Panc1 (cell line): ENCODE results near the gene TMEM97. TPM values are rescaled to one million over a fixed set of nuclear protein-coding genes. Genes with fewer than 3 reads are reported as not detected.

ENCODE experiments used
- ATAC-seq: fragments of 200-7000 bp; cut with Tn5 transposase; 2 replicates; pipeline ENCODE4 v1.9.1; 2020; ENCODE audit warnings: mild to moderate bottlenecking, moderate library complexity
- BruUV-seq: library from RNA; stranded (reverse); fragments of 400-500 nt; replicated peaks from 2 replicates; lab custom pipeline; 2021; lab: Mats Ljungman, UMichigan
- CTCF ChIA-PET: fragments of 300-600 bp; sonication (Branson Sonifier 250); formaldehyde crosslinking; loops from one replicate; lab custom pipeline; 2022; ENCODE audit warnings: antibody characterized with exemption; lab: Charles Lee
- POLR2A ChIA-PET: fragments of 300-600 bp; sonication (Branson Sonifier 250); formaldehyde crosslinking; loops from one replicate; lab custom pipeline; 2022; ENCODE audit warnings: antibody characterized with exemption; lab: Charles Lee
- DNase-seq: peaks from one replicate; pipeline ENCODE4 v3.0.0-alpha.2; 2010; ENCODE audit warnings: low read depth, low spot score
- H3K27ac ChIP-seq: 2 replicates; pipeline ENCODE4 v1.5.1; 2011; ENCODE audit warnings: mild to moderate bottlenecking, low read length, inconsistent platforms
- H3K27me3 ChIP-seq: fragments of 200-500 bp; sonication (Bioruptor generic); 2 replicates; pipeline ENCODE4 v1.6.0; 2014; ENCODE audit warnings: low read length, inconsistent platforms; ENCODE audit not compliant: control insufficient read depth, insufficient read depth
- H3K36me3 ChIP-seq: fragments of 200-500 bp; sonication (Bioruptor generic); 2 replicates; pipeline ENCODE4 v1.5.1; 2014; ENCODE audit warnings: inconsistent platforms, mild to moderate bottlenecking, low read length, moderate library complexity; ENCODE audit not compliant: control insufficient read depth, insufficient read depth
- H3K4me1 ChIP-seq: 2 replicates; pipeline ENCODE4 v1.5.1; 2011; ENCODE audit warnings: inconsistent platforms, mild to moderate bottlenecking, low read length, moderate library complexity; ENCODE audit not compliant: control insufficient read depth, insufficient read depth
- H3K4me3 ChIP-seq, 2 experiments: 2 replicates each; pipeline ENCODE4 v1.5.1; 2011 to 2012; ENCODE audit warnings: low read depth in 2 of 2, low read length in 2 of 2, mild to moderate bottlenecking in 2 of 2, inconsistent platforms in 1 of 2, moderate library complexity in 1 of 2
- H3K9me3 ChIP-seq: fragments of 200-500 bp; sonication (Bioruptor generic); 2 replicates; pipeline ENCODE4 v1.5.1; 2014; ENCODE audit warnings: low read depth, mild to moderate bottlenecking, inconsistent platforms, low read length, moderate library complexity; ENCODE audit not compliant: control insufficient read depth, insufficient read depth
- POLR2AphosphoS5 ChIP-seq: IDR thresholded peaks from 2 replicates; pipeline ENCODE4 v1.6.1; 2012; ENCODE audit warnings: mild to moderate bottlenecking, low read depth, low read length, moderate library complexity
- SIN3A ChIP-seq: IDR thresholded peaks from 2 replicates; pipeline ENCODE4 v1.6.1; 2012; ENCODE audit warnings: low read depth, mild to moderate bottlenecking, low read length, moderate library complexity, borderline replicate concordance; ENCODE audit not compliant: insufficient read depth
- TCF7L2 ChIP-seq: IDR thresholded peaks from 2 replicates; pipeline ENCODE4 v1.6.1; 2011; ENCODE audit warnings: mild to moderate bottlenecking, low read depth, low read length, inconsistent platforms
- in situ Hi-C: cut with HindIII; loops from 2 replicates; pipeline ENCODE4 v1.10.0; 2016; ENCODE audit warnings: low sequenced_read_pairs, low pct_unique_long_range_greater_than_20kb
- intact Hi-C: fragments of 100-400 bp; cut with micrococcal nuclease; formaldehyde crosslinking; loops from one replicate; pipeline ENCODE4 v1.10.0; 2022; ENCODE audit not compliant: unreplicated experiment
- total RNA-seq: library from RNA; stranded (reverse); gene quantifications from one replicate; pipeline ENCODE4 v1.2.1, GENCODE V29; 2021; ENCODE audit not compliant: unreplicated experiment
- TF ChIP-seq, protein P1 (sequence below): fragments of 450-650 bp; IDR thresholded peaks from 2 replicates; pipeline ENCODE4 v1.5.1; 2017; ENCODE audit warnings: mild to moderate bottlenecking
- TF ChIP-seq, protein P2 (sequence below), 2 experiments: IDR thresholded peaks; 2 replicates each; pipeline ENCODE4 v1.6.1; 2011 to 2012; ENCODE audit warnings: low read depth in 2 of 2, control low read depth in 1 of 2, low read length in 1 of 2, mild to moderate bottlenecking in 1 of 2, moderate library complexity in 1 of 2; ENCODE audit not compliant: insufficient read depth in 1 of 2

TMEM97 gene
- total RNA-seq, 1 experiment from 2014 or later = 78.7 TPM

DNA sequence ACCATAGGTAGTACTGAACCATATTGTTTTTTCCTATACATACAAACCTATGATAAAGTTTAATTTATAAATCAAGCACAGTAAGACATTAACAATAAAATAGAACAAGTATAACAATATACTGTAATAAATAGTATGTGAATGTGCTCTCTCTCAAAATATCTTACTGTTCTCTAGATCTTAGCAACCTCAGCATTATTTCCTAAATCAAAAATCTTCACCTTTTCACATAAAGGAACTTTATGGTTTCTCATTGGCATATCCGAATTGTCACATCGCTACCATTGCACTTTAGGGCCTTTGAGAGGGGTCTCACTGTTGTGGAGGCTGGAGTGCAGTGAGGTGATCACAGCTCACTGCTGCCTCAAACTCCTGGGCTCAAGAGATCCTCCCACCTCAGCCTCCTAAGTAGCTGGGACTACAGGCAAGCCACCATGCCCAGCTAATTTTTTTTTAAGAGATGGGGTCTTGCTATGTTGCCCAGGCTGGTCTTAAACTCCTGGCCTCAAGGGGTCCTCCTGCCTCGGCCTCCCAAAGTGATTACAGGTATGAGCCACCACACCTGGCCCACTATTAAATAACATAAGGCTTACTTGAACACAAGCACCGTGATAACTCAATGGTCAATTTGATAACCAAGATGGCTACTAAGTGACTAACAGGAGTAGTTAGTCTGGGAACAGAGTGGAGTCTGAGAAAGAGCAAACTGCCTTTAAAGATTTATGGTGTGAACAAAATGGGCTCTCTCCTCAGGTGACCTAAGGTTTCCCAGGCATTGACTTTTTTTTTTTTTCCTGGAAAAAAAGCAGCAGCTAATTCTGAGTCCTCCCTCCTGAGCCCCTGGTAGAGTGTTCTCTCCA, 2.9 kb upstream of the TMEM97 start:
- ChIA-PET POLR2A (no interaction called here), CTCF (no interaction called here)
- peaks cover 18% of the 10 kb centered on the region for H3K4me1 ChIP-seq
- intact Hi-C loops = no loop called here
- in situ Hi-C loops = no loop called here
- no peaks in the 10 kb centered on the region for H3K27me3 ChIP-seq
- BruUV-seq = no TSS peak
- ATAC-seq = no peak
- no peak for DNase-seq
- no peaks in the 10 kb centered on the region for H3K9me3 ChIP-seq
- no peak overlapping the region for H3K4me3 ChIP-seq
- H3K27ac ChIP-seq = no peak overlapping the region
- no peaks in the 10 kb centered on the region for H3K36me3 ChIP-seq
- TF ChIP-seq, protein P1, sequence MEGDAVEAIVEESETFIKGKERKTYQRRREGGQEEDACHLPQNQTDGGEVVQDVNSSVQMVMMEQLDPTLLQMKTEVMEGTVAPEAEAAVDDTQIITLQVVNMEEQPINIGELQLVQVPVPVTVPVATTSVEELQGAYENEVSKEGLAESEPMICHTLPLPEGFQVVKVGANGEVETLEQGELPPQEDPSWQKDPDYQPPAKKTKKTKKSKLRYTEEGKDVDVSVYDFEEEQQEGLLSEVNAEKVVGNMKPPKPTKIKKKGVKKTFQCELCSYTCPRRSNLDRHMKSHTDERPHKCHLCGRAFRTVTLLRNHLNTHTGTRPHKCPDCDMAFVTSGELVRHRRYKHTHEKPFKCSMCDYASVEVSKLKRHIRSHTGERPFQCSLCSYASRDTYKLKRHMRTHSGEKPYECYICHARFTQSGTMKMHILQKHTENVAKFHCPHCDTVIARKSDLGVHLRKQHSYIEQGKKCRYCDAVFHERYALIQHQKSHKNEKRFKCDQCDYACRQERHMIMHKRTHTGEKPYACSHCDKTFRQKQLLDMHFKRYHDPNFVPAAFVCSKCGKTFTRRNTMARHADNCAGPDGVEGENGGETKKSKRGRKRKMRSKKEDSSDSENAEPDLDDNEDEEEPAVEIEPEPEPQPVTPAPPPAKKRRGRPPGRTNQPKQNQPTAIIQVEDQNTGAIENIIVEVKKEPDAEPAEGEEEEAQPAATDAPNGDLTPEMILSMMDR = no peak
- no peak for TF ChIP-seq POLR2AphosphoS5
- TF ChIP-seq, protein P2, sequence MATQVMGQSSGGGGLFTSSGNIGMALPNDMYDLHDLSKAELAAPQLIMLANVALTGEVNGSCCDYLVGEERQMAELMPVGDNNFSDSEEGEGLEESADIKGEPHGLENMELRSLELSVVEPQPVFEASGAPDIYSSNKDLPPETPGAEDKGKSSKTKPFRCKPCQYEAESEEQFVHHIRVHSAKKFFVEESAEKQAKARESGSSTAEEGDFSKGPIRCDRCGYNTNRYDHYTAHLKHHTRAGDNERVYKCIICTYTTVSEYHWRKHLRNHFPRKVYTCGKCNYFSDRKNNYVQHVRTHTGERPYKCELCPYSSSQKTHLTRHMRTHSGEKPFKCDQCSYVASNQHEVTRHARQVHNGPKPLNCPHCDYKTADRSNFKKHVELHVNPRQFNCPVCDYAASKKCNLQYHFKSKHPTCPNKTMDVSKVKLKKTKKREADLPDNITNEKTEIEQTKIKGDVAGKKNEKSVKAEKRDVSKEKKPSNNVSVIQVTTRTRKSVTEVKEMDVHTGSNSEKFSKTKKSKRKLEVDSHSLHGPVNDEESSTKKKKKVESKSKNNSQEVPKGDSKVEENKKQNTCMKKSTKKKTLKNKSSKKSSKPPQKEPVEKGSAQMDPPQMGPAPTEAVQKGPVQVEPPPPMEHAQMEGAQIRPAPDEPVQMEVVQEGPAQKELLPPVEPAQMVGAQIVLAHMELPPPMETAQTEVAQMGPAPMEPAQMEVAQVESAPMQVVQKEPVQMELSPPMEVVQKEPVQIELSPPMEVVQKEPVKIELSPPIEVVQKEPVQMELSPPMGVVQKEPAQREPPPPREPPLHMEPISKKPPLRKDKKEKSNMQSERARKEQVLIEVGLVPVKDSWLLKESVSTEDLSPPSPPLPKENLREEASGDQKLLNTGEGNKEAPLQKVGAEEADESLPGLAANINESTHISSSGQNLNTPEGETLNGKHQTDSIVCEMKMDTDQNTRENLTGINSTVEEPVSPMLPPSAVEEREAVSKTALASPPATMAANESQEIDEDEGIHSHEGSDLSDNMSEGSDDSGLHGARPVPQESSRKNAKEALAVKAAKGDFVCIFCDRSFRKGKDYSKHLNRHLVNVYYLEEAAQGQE (IDR thresholded peaks at IDR 0.05; ENCODE audit: insufficient read depth in 1 of 2, low read depth in 2 of 2, low read length in 1 of 2) = no peak

DNA sequence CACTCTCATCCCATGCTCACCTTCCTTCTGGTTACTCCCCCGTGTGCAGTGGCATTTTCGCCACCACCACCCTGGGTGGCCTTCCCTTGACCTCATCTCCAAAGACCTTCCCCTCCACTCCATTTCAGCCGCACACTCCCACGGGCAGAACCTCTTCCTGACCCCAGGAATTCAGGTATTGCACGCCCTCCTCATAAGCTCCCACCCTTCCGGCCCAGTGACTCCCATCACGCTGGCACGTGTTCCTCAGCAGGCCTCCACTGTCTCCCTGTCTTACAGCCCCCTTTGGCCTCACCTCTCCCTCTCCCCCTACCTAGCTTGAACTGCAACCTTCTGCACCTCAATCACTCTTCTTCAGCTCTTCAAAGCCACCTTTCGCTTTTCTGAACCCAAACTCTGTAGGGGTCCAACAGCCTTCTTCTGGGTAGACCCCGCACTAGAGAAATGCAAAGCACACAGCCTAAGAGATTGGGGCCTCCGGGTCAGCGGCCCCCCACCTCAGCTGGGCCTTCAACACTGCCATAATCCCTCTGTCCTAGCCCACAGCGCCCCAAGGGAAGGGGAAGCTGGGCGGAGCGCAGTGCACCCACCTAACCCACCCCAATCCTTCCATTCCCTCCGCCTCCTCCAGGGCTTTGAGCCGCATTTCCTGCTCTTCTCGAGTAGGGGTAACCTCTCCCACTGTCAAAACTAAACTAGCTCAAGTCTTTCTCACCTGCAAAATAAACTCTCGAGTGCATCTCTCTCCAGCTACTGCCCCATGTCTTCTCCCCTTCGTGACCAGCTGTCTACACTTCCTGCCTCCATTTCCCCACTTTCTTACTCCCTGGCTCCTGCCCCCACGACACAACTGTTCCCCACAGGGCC, 1.7 kb upstream of the TMEM97 start:
- H3K4me3 ChIP-seq = no peak overlapping the region; a peak in 1 of 4 replicates
- H3K36me3 ChIP-seq = no peaks in the 10 kb centered on the region
- ATAC-seq (no peak), DNase-seq (no peak)
- H3K27ac ChIP-seq = peak overlapping the region; percentile 82
- intact Hi-C loops = no loop called here
- no TSS peak for BruUV-seq
- TF ChIP-seq, protein P2 (IDR thresholded peaks at IDR 0.05; ENCODE audit: insufficient read depth in 1 of 2, low read depth in 2 of 2, low read length in 1 of 2) = no peak
- TF ChIP-seq SIN3A (no peak), TCF7L2 (no peak), POLR2AphosphoS5 (no peak)
- TF ChIP-seq, protein P1 = no peak
- in situ Hi-C loops = no loop called here
- ChIA-PET POLR2A (interaction anchor here (1.0 kb wide), 1 partner anchor 18 kb away, joined by 3 read pairs; the partner anchor contains the start of gene TNFAIP1), CTCF (no interaction called here)
- no peaks in the 10 kb centered on the region for H3K9me3 ChIP-seq
- H3K27me3 ChIP-seq = no peaks in the 10 kb centered on the region
- H3K4me1 ChIP-seq = peaks cover 23% of the 10 kb centered on the region
